ENCODE data around the gene CEP57L1. TPM values are rescaled to one million over a fixed set of nuclear protein-coding genes. Genes with fewer than 3 reads are reported as not detected.

CEP57L1 gene
- total RNA-seq, 1 experiment from 2014 or later, result 8.4 TPM

DNA sequence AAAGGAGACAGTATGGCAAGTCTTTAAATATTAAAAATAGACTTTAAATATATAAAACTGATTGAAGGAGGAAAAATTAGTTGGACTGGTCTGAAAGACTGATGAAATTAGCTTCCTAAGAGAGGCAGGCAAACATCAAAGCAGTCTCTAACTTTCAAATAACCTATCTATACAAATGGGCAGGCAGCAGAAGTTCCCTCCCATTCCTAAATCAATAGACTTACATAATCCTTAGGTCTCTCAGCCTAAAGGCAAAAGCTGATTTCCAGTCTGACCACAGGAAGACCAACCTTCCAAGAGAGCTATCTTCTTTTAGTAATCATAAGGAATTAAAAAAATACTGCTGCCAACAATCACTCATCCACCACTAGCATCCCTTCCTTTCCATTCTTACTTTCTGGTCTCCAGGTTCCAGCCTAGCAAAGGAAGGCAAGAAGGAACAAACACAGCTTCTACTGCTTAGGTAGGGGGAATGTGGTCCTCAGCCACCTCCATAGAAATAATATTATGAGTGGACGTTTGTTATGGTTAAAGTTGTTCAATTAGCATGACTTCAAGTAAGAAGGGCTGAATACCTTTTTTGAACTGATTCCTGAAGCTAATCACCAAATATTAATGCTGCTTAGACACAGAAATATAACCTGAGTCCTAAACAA lies 44.7 kb upstream of the CEP57L1 start:
- Histone ChIP-seq H4K91ac (ENCODE audit: insufficient read length, low read depth, low read length) (no peak overlapping the region), H4K8ac (replicated peaks; ENCODE audit: insufficient read length, low read depth, low read length) (no peak overlapping the region), H3K4me2 (ENCODE audit: insufficient read depth, insufficient read length, low read length) (no peak overlapping the region), H2BK15ac (ENCODE audit: low read depth, low read length) (no peak overlapping the region), H2BK5ac (ENCODE audit: insufficient read length, low read length) (no peak overlapping the region), H2BK120ac (ENCODE audit: low read depth, low read length, poor library complexity, severe bottlenecking) (no peak overlapping the region), H3K23ac (ENCODE audit: insufficient read length, low read depth, low read length) (no peak overlapping the region), H4K5ac (ENCODE audit: insufficient read length, low read depth, low read length) (no peak overlapping the region), H3K79me2 (ENCODE audit: insufficient read depth, low read length) (no peaks in the 10 kb centered on the region), H3K27me3 (ENCODE audit: insufficient read depth, low read length) (no peaks in the 10 kb centered on the region), H3K14ac (ENCODE audit: insufficient read depth, low read length) (no peak overlapping the region), H2AFZ (ENCODE audit: low read length) (no peak overlapping the region), H2BK20ac (ENCODE audit: low read depth, low read length, poor library complexity, severe bottlenecking) (no peak overlapping the region), H3K27ac (ENCODE audit: insufficient read length, low read depth, low read length) (no peak overlapping the region), H4K20me1 (ENCODE audit: control insufficient read depth, insufficient read depth, insufficient read length) (no peaks in the 10 kb centered on the region), H2AK5ac (ENCODE audit: insufficient read length, low read length) (no peak overlapping the region), H3K23me2 (ENCODE audit: insufficient read length, low read depth, low read length, poor library complexity, severe bottlenecking) (no peaks in the 10 kb centered on the region), H2BK12ac (ENCODE audit: insufficient read length, low read depth, low read length) (no peak overlapping the region), H3T11ph (ENCODE audit: low read length) (no peak overlapping the region), H3K18ac (ENCODE audit: insufficient read length, low read depth, low read length) (no peak overlapping the region), H3K9me3 (ENCODE audit: control insufficient read depth, low read depth, low read length) (no peaks in the 10 kb centered on the region), H3K9ac (ENCODE audit: extremely low read depth, insufficient read length, low read length) (no peak overlapping the region), H3K4me1 (ENCODE audit: insufficient read depth, low read length) (no peaks in the 10 kb centered on the region; the same call in 1 of the 2 replicates), H3K79me1 (ENCODE audit: insufficient read depth, low read depth, low read length, poor library complexity, severe bottlenecking) (no peaks in the 10 kb centered on the region), H3K4ac (ENCODE audit: low read depth, low read length) (no peak overlapping the region), H3K56ac (ENCODE audit: insufficient read length, low read depth, low read length) (no peak overlapping the region)
- Mint-ChIP-seq H3K4me1 (peaks cover 18 to 26% of the 10 kb centered on the region in 2 experiments), H3K4me3 (no peak overlapping the region), H3K36me3 (ENCODE audit: insufficient read depth in 1 of 3, low read depth in 3 of 3) (peaks cover 3 to 15% (median 10%) of the 10 kb centered on the region in 3 experiments; a peak in 5 of 7 replicates), H3K27ac (0 out of 7 replicates have a peak overlapping the region, but pooled peaks of 1 of the 3 experiments have one; percentile 21), H3K27me3 (ENCODE audit: low read depth) (no peaks in the 10 kb centered on the region), H3K9me3 (peaks cover 15% of the 10 kb centered on the region in 2 experiments)
- WGBS (ENCODE audit: extremely low coverage, insufficient read length, low lambda C conversion rate), result no CpG with 5 or more reads among the region's 1 CpG
- no peak for DNase-seq
- TF ChIP-seq, protein P1, sequence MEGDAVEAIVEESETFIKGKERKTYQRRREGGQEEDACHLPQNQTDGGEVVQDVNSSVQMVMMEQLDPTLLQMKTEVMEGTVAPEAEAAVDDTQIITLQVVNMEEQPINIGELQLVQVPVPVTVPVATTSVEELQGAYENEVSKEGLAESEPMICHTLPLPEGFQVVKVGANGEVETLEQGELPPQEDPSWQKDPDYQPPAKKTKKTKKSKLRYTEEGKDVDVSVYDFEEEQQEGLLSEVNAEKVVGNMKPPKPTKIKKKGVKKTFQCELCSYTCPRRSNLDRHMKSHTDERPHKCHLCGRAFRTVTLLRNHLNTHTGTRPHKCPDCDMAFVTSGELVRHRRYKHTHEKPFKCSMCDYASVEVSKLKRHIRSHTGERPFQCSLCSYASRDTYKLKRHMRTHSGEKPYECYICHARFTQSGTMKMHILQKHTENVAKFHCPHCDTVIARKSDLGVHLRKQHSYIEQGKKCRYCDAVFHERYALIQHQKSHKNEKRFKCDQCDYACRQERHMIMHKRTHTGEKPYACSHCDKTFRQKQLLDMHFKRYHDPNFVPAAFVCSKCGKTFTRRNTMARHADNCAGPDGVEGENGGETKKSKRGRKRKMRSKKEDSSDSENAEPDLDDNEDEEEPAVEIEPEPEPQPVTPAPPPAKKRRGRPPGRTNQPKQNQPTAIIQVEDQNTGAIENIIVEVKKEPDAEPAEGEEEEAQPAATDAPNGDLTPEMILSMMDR (conservative IDR thresholded peaks at IDR 0.05), result no peak
